Stimulated activated CD4-positive, alpha-beta T cell treated with anti-CD3 and anti-CD28 coated beads, Interleukin-2, amount 100 ng/mL, for 48 hours (primary cell): ENCODE measurements around the gene RAI2.

ENCODE experiments used
- DNase-seq, 2 donors: peaks; one replicate each; pipeline ENCODE4 v3.0.0-alpha.2; 2020

The RAI2 gene

GRCh38 chrX:17860811-17861488 lies at the start of gene RAI2:
TSS of gene RAI2 (minus strand) at chrX:17861298. CDS start at chrX:17802010, 59,288 bp downstream.
- DNase-seq, result no peak

GRCh38 chrX:17888421-17888820 lies 27.3 kb upstream of the RAI2 start:
- no peak for DNase-seq

- no peak for DNase-seq
Observed at GRCh38 chrX:17882680-17883079, 21.6 kb upstream of the RAI2 start.

GRCh38 chrX:17878028-17878670 lies 17.1 kb upstream of the RAI2 start:
- no peak for DNase-seq

- no peak for DNase-seq
Observed at GRCh38 chrX:17876135-17876534, 15.0 kb upstream of the RAI2 start.

- no peak for DNase-seq
Observed at GRCh38 chrX:17869580-17869979, 8.5 kb upstream of the RAI2 start.

- no peak for DNase-seq
Observed at GRCh38 chrX:17861489-17862011, 452 bp upstream of the RAI2 start.

GRCh38 chrX:17860179-17860780 lies 818 bp downstream of the RAI2 start:
- DNase-seq, result no peak

- no peak for DNase-seq
Observed at GRCh38 chrX:17859609-17860178, 1.4 kb downstream of the RAI2 start.

- no peak for DNase-seq
Observed at GRCh38 chrX:17854531-17854930, 6.6 kb downstream of the RAI2 start.

GRCh38 chrX:17854069-17854468 lies 7.0 kb downstream of the RAI2 start:
- no peak for DNase-seq

GRCh38 chrX:17851874-17852273 lies 9.2 kb downstream of the RAI2 start:
- no peak for DNase-seq

- DNase-seq, result no peak
Observed at GRCh38 chrX:17848545-17849265, 12.4 kb downstream of the RAI2 start.

- DNase-seq, result no peak
Observed at GRCh38 chrX:17846045-17846444, 15.1 kb downstream of the RAI2 start.

- no peak for DNase-seq
Observed at GRCh38 chrX:17844236-17844635, 16.9 kb downstream of the RAI2 start.

- DNase-seq, result no peak
Observed at GRCh38 chrX:17842769-17843525, 18.2 kb downstream of the RAI2 start.

- no peak for DNase-seq
Observed at GRCh38 chrX:17839269-17839668, 21.8 kb downstream of the RAI2 start.

- DNase-seq, result no peak
Observed at GRCh38 chrX:17836830-17837229, 24.3 kb downstream of the RAI2 start.

GRCh38 chrX:17833954-17834353 lies 27.1 kb downstream of the RAI2 start:
- no peak for DNase-seq

- DNase-seq, result no peak
Observed at GRCh38 chrX:17831255-17831654, 29.8 kb downstream of the RAI2 start.

- no peak for DNase-seq
Observed at GRCh38 chrX:17830211-17830610, 30.9 kb downstream of the RAI2 start.

- no peak for DNase-seq
Observed at GRCh38 chrX:17829566-17829965, 31.5 kb downstream of the RAI2 start.
